SK-N-SH (cell line): ENCODE data around the gene MBNL1. TPM values are rescaled to one million over a fixed set of nuclear protein-coding genes. Genes with fewer than 3 reads are reported as not detected.

Experiments
- CTCF ChIA-PET: fragments of 300-600, 350-600 bp; formaldehyde crosslinking; extraction: SDS; loops from one replicate; lab custom pipeline; 2021; lab: Yijun Ruan, JAX
- POLR2A ChIA-PET: fragments of 350-600 bp; sonication (Branson Sonifier 250); formaldehyde crosslinking; extraction: SDS; loops from one replicate; lab custom pipeline; 2020; ENCODE audit warnings: antibody characterized with exemption, inconsistent platforms; lab: Yijun Ruan, JAX
- DNase-seq: peaks from one replicate; pipeline ENCODE4 v3.0.0; 2012
- H2AFZ ChIP-seq: fragments of 200-600 bp; sonication (generic); 2 replicates; pipeline ENCODE4 v1.8.1; 2016; ENCODE audit warnings: antibody characterized with exemption, mild to moderate bottlenecking, low read depth
- H3F3A ChIP-seq: fragments of 200-600 bp; sonication (generic); replicated peaks from 2 replicates; pipeline ENCODE3; 2016; ENCODE audit warnings: antibody characterized with exemption, mild to moderate bottlenecking; ENCODE audit not compliant: insufficient read depth
- H3K27ac ChIP-seq, 2 experiments: fragments of 200-500 bp in 1 of 2; fragments of 200-600 bp in 1 of 2; sonication (Bioruptor generic) in 1 of 2; sonication (generic), shearing (Covaris generic) in 1 of 2; 2 replicates each; pipeline versions ENCODE4 v1.5.1 to v1.6.1; 2014 to 2016; ENCODE audit warnings: low read depth in 2 of 2, inconsistent platforms in 1 of 2, low read length in 1 of 2, mild to moderate bottlenecking in 1 of 2, mixed read lengths in 1 of 2
- H3K27me3 ChIP-seq: fragments of 200-600 bp; sonication (generic), shearing (Covaris generic); 2 replicates; pipeline ENCODE4 v1.6.1; 2016; ENCODE audit warnings: mixed run types; ENCODE audit not compliant: insufficient read depth
- H3K36me3 ChIP-seq, 2 experiments: fragments of 200-500 bp in 1 of 2; fragments of 200-600 bp in 1 of 2; sonication (Bioruptor generic) in 1 of 2; sonication (generic) in 1 of 2; replicated peaks in 1 of 2; 2 replicates each; pipeline versions ENCODE3 to v1.5.1; 2014 to 2016; ENCODE audit warnings: low read length in 1 of 2, mild to moderate bottlenecking in 1 of 2; ENCODE audit not compliant: insufficient read depth in 2 of 2, control insufficient read depth in 1 of 2
- H3K4me1 ChIP-seq, 2 experiments: fragments of 200-500 bp in 1 of 2; fragments of 200-600 bp in 1 of 2; sonication (Bioruptor generic) in 1 of 2; sonication (generic), shearing (Covaris generic) in 1 of 2; 2 replicates each; pipeline versions ENCODE4 v1.5.1 to v1.6.1; 2014 to 2016; ENCODE audit warnings: low read depth in 1 of 2, low read length in 1 of 2, mixed run types in 1 of 2; ENCODE audit not compliant: insufficient read depth in 2 of 2, control insufficient read depth in 1 of 2
- H3K4me2 ChIP-seq: fragments of 200-600 bp; sonication (generic), shearing (Covaris generic); 2 replicates; pipeline ENCODE4 v1.6.1; 2017; ENCODE audit warnings: mixed run types
- H3K4me3 ChIP-seq, 2 experiments: fragments of 200-500 bp in 1 of 2; fragments of 200-600 bp in 1 of 2; sonication (Bioruptor generic) in 1 of 2; sonication (generic), shearing (Covaris generic) in 1 of 2; 2 replicates each; pipeline versions ENCODE4 v1.5.1 to v1.8.1; 2014 to 2016; ENCODE audit warnings: low read depth in 2 of 2, inconsistent platforms in 1 of 2, low read length in 1 of 2, mild to moderate bottlenecking in 1 of 2, mixed read lengths in 1 of 2, moderate library complexity in 1 of 2
- H3K79me2 ChIP-seq: fragments of 200-600 bp; sonication (generic); 2 replicates; pipeline ENCODE4 v1.8.1; 2017; ENCODE audit warnings: mild to moderate bottlenecking; ENCODE audit not compliant: insufficient read depth
- H3K9ac ChIP-seq: fragments of 200-600 bp; sonication (generic); 2 replicates; pipeline ENCODE4 v1.6.1; 2017; ENCODE audit warnings: mixed run types
- H3K9me2 ChIP-seq: fragments of 200-600 bp; sonication (generic); 2 replicates; pipeline ENCODE4 v1.6.1; 2017; ENCODE audit warnings: mixed run types
- H3K9me3 ChIP-seq: fragments of 200-600 bp; sonication (generic); 2 replicates; pipeline ENCODE4 v1.6.1; 2017; ENCODE audit warnings: mixed run types, mild to moderate bottlenecking, moderate library complexity
- H4K20me1 ChIP-seq: fragments of 200-600 bp; sonication (generic); 2 replicates; pipeline ENCODE4 v1.6.1; 2017; ENCODE audit warnings: mild to moderate bottlenecking, mixed run types; ENCODE audit not compliant: insufficient read depth
- CTCF ChIP-seq: fragments of 200-600 bp; sonication (generic); IDR thresholded peaks from 2 replicates; pipeline ENCODE4 v1.6.1; 2017; ENCODE audit warnings: antibody characterized with exemption, mild to moderate bottlenecking, moderate library complexity
- ELF1 ChIP-seq: IDR thresholded peaks from 2 replicates; pipeline ENCODE4 v1.4.0; 2012
- EP300 ChIP-seq, 2 experiments: IDR thresholded peaks; 2 replicates each; pipeline versions ENCODE4 v1.4.0 to v1.6.1; 2012; ENCODE audit warnings: borderline replicate concordance in 1 of 2, low read depth in 1 of 2, low read length in 1 of 2
- EZH2phosphoT487 ChIP-seq: fragments of 200-600 bp; sonication (generic); IDR thresholded peaks from 2 replicates; pipeline ENCODE4 v1.6.1; 2017; ENCODE audit warnings: low read depth, mixed run types, mild to moderate bottlenecking, antibody characterized with exemption, moderate library complexity, borderline replicate concordance
- IRF3 ChIP-seq: fragments of 150-350 bp; IDR thresholded peaks from 2 replicates; pipeline ENCODE4 v1.6.1; 2016; ENCODE audit warnings: mild to moderate bottlenecking, low read depth, low read length
- MEF2A ChIP-seq: IDR thresholded peaks from 2 replicates; pipeline ENCODE4 v1.4.0; 2012; ENCODE audit warnings: low read depth, borderline replicate concordance
- MXI1 ChIP-seq: IDR thresholded peaks from 2 replicates; pipeline ENCODE4 v1.6.1; 2012; ENCODE audit warnings: mild to moderate bottlenecking, low read depth, low read length, improper control_type of control experiment
- NFIC ChIP-seq: IDR thresholded peaks from 2 replicates; pipeline ENCODE4 v1.4.0; 2012; ENCODE audit warnings: borderline replicate concordance
- NRF1 ChIP-seq: IDR thresholded peaks from 2 replicates; pipeline ENCODE4 v1.6.1; 2012; ENCODE audit warnings: low read depth, mild to moderate bottlenecking, low read length
- PBX3 ChIP-seq: IDR thresholded peaks from 2 replicates; pipeline ENCODE4; 2012
- RCOR1 ChIP-seq: fragments of 150-350 bp; IDR thresholded peaks from 2 replicates; pipeline ENCODE4 v1.6.1; 2017; ENCODE audit warnings: antibody characterized with exemption, low read length
- RFX5 ChIP-seq: IDR thresholded peaks from 2 replicates; pipeline ENCODE4 v1.6.1; 2012; ENCODE audit warnings: mild to moderate bottlenecking, improper control_type of control experiment, low read length
- RXRA ChIP-seq: IDR thresholded peaks from 2 replicates; pipeline ENCODE4 v1.4.0; 2012; ENCODE audit warnings: low read depth, mild to moderate bottlenecking, borderline replicate concordance
- TEAD4 ChIP-seq: IDR thresholded peaks from 2 replicates; pipeline ENCODE4 v1.4.0; 2012; ENCODE audit warnings: mild to moderate bottlenecking, borderline replicate concordance; ENCODE audit not compliant: insufficient read depth
- USF2 ChIP-seq: fragments of 150-350 bp; IDR thresholded peaks from 2 replicates; pipeline ENCODE4 v1.6.1; 2017; ENCODE audit warnings: antibody characterized with exemption, low read length, low read depth, borderline replicate concordance
- YY1 ChIP-seq: IDR thresholded peaks from 2 replicates; pipeline ENCODE4 v1.4.0; 2012; ENCODE audit warnings: low read depth, mild to moderate bottlenecking
- ZBTB33 ChIP-seq: IDR thresholded peaks from 2 replicates; pipeline ENCODE4 v1.4.0; 2012; ENCODE audit warnings: low read depth, borderline replicate concordance
- WGBS: methylation state at CpG from one replicate; pipeline ENCODE4 v1.1.6; 2017; ENCODE audit warnings: low lambda C conversion rate; 5-methylcytosine and 5-hydroxymethylcytosine counted together
- polyA plus RNA-seq, 3 experiments: library from polyadenylated mRNA; depleted of rRNA; stranded (reverse); fragments of >200 nt; gene quantifications; 2 replicates each; pipeline ENCODE4 v1.2.3, GENCODE V29; 2012

The MBNL1 gene
- polyA plus RNA-seq, 1 of the 3 experiments (the other 2 are of a cell fraction): 44.3 TPM

- no peaks in the 10 kb centered on the region for H4K20me1 ChIP-seq
- H3F3A ChIP-seq: no peaks in the 10 kb centered on the region
- no peak for DNase-seq
- POLR2A ChIA-PET: no interaction called here
- no peak overlapping the region for H2AFZ ChIP-seq
- H3K9ac ChIP-seq: no peak overlapping the region
- no peaks in the 10 kb centered on the region for H3K9me3 ChIP-seq
- H3K4me2 ChIP-seq: no peak overlapping the region
- H3K27me3 ChIP-seq: no peaks in the 10 kb centered on the region
- no peak overlapping the region for H3K27ac ChIP-seq
- no peaks in the 10 kb centered on the region for H3K9me2 ChIP-seq
- peaks cover 0 to 4% of the 10 kb centered on the region in 2 experiments; a peak in 1 of 4 replicates for H3K4me1 ChIP-seq
- 81% methylated on average over 2 of the region's 2 CpGs for WGBS
- TF ChIP-seq PBX3 (no peak), EZH2phosphoT487 (no peak), RFX5 (no peak)
- CTCF ChIA-PET: interaction anchor here (1.1 to 1.3 kb wide), 2 partner anchors 11 to 70 kb away, joined by 3 read pairs; no protein-coding TSS in a partner anchor
- no peak overlapping the region for H3K4me3 ChIP-seq
- H3K36me3 ChIP-seq: no peaks in the 10 kb centered on the region
- H3K79me2 ChIP-seq: no peaks in the 10 kb centered on the region
Observed at GRCh38 chr3:152254041-152254440, 14.7 kb upstream of the MBNL1 start.

- H3K4me2 ChIP-seq: no peak overlapping the region
- H2AFZ ChIP-seq: no peak overlapping the region
- TF ChIP-seq NFIC (no peak), EZH2phosphoT487 (no peak), CTCF (no peak), MXI1 (no peak), ELF1 (no peak), ZBTB33 (no peak), YY1 (no peak), RCOR1 (no peak), IRF3 (no peak), PBX3 (no peak), NRF1 (no peak), MEF2A (no peak), EP300 (IDR thresholded peaks at IDR 0.05; ENCODE audit: borderline replicate concordance in 1 of 2, low read depth in 1 of 2, low read length in 1 of 2) (no peak), USF2 (no peak), TEAD4 (no peak), RXRA (no peak)
- TF ChIP-seq, all 33 proteins: peak for 0
- no peak overlapping the region for H3K4me3 ChIP-seq
- H3K27ac ChIP-seq: no peak overlapping the region
- no peaks in the 10 kb centered on the region for H3K9me3 ChIP-seq
- H4K20me1 ChIP-seq: no peaks in the 10 kb centered on the region
- no peak overlapping the region for H3K9ac ChIP-seq
- H3K36me3 ChIP-seq: no peaks in the 10 kb centered on the region
- CTCF ChIA-PET: interaction anchor here (1.3 to 1.5 kb wide), 2 partner anchors 13 to 189 kb away, joined by 3 to 4 read pairs; no protein-coding TSS in a partner anchor
- no peaks in the 10 kb centered on the region for H3F3A ChIP-seq
- H3K4me1 ChIP-seq: peaks cover 0 to 12% of the 10 kb centered on the region in 2 experiments; a peak in 1 of 4 replicates
- no peaks in the 10 kb centered on the region for H3K9me2 ChIP-seq
- WGBS: 97% methylated on average over 1 of the region's 1 CpG
- no peak for DNase-seq
- no peaks in the 10 kb centered on the region for H3K27me3 ChIP-seq
- no peaks in the 10 kb centered on the region for H3K79me2 ChIP-seq
- POLR2A ChIA-PET: no interaction called here
Observed at GRCh38 chr3:152255290-152255689, 13.4 kb upstream of the MBNL1 start.
